HG03521 (cell line): ENCODE data around the gene FAM222B.

Experiments
- ATAC-seq: cut with Tn5 transposase; IDR thresholded peaks from one replicate; pipeline ENCODE4 v1.9.1; 2021; ENCODE audit warnings: mild to moderate bottlenecking, moderate library complexity; ENCODE audit not compliant: unreplicated experiment

The FAM222B gene

DNA sequence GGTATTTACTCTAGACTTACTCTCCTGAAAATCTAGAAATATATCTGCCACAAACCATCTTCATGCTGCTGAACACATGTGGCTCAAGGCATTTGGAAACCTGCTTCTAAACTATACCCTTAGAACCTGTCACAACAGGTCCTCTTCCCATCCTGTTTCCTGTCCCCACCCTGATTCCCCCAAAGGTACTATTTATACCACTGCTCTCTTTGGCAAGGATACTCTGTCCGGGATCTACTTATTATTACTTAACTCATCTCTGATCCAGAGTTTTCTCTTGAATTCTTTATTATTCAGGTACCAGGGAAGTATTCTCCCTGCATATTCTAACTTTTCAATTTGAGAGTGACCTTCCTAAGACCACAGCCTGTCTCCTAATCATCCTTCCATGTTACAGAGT is 65.4 kb downstream of the FAM222B start:
- no peak for ATAC-seq

DNA sequence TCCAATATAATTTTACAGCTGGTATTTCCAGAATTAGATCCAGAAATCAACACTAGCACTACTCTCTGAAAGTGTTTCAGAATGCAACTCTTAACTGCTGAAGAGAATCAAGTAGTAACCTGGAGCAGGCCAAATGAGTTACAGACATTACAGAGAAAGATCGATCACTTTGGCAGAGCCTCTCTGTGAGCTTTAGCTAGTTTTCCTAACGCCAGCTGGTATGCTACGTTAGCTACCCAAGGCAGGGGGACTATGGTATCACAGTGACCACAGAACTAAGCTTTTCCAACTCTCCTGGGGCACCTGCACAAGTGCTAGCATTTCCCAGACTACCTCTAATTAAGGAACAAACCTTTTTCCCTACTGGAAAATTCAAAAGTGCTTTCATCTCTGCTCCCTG is 68.4 kb downstream of the FAM222B start:
- no peak for ATAC-seq

DNA sequence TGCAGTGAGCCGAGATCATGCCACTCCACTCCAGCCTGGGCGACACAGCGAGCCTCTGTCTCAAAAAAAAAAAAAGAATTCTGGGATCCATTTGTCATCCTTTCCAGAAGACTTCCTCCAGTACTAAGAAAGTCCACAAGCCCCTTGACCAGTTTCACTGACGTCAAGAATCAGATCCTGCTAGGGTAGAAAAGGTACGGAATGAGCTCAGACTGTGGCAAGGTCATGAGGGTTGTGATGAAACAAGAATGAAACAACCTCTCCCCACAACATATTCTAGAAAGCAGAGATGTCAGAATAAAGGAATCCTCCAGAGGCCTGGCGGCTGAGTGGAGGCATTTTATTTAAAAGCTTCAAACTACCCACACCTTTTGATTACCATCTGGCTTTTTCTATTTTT is 68.9 kb downstream of the FAM222B start:
- no peak for ATAC-seq

DNA sequence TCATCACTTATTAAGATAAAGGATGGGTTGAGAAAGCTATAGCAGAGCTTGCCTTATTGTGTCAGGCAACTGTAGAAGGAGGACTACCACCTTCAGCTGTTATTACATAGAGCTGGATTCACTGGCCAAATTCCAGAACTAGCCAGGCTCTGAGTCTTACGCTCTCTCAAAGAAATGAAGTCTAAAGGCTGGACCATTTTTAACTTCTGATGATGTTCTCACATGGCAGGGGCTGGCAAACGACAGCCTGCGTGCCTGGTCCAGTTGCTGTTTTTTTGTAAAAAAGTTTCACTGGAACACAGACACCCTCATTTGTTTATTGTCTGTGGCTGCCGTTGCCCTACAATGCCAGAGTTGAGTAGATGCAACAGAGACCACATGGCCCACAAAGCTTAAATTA is 77.6 kb downstream of the FAM222B start:
- ATAC-seq: no peak

DNA sequence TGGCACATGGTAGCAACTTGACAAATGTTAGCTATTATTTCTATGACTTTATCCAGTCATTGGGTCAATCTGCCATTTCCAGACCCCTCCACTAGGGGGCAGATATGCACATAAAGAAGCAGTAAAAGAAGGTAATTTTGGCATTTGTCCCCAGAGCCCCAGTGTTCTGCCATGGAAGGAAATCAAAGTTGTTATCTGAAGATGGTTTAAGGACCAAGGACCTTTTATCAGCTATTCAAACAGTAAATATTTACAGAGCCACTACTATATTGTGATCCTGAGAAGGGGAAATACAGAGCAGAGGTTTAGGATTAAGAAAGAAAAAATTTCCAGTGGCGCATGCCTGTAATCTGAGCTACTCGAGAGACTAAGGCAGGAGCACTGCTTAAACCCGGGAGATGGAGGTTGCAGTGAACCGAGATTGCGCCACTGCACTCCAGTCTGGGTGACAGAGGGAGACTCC is 78.8 kb downstream of the FAM222B start:
- ATAC-seq: no peak

DNA sequence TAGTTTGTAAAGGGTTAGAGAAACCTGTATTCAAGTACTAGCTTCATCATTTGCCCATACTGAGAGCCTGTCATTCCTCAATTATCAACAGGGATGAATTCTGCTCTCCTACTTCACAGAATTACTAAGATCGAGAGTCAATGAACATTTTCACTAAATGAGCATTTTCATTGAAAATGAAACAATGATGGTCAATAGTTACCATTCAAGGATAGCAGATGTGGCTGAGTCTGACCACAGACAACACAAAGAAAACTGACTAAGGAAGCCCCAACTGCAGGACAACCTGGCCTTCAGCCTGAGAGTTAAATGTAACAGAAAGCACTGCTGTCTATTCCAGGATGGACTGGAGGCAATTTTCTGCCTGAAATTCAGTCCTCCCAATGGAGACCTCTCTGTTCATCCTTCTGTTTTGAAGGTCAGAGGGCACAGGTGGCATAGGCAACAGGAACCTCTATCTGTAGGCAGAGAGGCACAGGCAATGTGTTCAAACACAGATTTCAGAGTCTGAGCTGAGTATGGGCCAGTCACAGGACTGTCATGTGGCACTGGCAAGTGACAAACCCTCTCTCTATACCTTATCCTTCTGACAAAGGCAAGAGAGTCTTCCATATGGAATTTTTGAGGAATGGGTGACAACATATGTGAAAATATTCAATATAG is 79.3 kb downstream of the FAM222B start:
- ATAC-seq: no peak

DNA sequence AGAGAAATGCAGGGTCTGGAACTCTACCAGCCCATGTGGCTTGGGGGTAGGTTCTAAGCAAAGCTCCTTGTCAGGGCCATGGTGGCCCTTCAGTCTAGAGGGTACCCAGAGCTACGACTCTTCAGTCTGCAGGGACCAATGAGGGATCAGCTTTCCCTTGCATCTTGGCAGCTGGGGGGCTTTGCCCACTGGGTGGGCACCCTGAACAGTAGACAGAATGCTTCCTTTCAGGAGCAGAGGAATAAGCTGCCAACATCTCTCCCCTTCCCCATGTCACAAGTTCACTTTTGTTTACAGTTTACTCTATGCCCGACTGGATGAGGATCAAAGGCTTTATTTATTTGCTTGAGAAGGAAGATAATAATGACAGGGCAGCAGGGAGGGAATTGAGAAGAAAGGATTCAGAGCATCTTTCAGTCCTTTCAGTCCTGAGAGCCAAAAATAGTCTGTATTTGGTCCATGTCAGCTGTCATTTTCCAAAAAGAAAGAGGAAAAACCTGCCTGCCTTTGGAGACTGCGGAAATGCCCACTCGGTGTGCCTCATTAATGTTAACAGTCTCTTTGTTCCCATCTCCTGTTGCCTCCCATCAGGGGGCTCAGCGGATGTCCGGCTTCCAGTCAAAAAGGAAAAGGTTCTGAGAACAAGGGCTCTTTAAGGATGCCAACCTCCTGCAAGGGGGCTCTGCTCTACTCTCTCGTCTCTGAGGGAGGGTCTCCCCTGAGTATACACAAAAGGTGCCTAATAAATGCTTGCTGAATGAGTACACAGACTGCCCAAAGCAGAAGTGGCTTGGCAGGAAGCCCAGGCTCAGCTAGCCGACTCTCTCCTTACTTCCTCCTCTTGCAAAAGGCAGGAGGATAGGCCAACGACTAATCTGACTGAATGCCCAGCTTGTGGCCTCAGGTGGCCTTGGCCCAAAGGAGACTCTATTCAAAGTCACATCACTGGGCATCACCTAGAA is 81.7 kb downstream of the FAM222B start:
- ATAC-seq: no peak

DNA sequence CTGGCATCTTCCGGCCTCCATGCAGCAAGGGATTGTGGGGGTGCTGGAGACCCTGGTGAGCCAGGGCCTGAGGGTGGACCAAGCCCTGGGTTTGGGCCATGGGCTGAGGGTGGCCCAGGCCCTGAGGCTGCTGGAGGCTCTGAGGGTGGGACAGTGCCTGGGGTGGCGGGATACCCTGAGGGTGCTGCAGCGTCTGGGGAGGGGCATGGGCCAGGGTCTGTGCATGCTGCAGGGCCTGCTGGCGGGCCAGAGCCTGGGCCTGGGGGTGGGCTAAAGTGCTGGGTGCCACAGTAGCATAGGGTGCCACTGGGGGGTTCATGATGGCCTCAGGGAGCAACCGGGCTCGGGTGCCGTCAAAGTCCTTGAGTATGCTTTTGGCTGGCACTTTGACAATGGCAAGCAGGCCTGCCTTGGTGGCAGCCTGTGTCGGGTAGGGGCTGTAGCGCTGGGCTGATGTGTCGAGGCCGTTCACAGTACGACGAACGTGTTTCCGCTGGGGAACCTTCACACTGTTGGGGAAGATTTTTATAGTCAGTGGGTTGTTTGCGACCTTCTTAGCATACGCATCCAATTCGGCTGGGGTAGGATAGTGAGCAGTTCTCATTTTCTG is 83.2 kb downstream of the FAM222B start:
- no peak for ATAC-seq

DNA sequence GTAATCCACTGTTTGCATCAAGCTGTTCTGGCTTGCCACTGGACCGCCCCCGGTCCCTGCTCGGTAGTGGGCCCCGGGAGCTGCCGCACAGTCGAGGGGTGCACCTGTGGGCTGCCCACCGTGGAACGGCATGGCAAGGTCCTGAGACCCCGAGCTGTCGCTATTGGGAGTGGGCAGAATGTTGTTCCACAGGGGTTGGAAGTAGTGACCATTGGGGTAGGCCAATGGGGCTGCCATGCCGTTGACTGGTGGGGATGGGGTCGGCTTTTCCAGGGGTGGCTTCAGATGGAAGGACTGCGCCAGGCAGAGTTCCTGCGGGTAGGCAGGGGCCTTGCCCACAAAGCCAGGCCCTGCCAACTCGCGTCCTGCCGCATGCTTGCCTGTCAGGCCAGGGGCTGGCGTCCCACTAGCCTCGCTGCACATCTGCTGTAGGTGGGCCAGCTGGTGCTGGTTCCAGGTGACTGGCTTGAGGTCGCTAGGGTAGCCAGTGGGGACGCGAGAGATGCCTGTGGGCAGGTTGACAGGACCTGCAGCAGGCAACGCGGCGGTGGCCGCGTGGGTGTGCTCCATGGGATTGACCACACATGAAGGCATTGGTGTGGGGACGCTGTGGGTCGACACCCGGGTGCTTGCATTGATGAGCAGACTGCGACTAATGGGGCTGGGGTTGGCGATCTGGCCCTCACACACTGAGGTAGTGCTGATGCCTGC is 84.0 kb downstream of the FAM222B start:
- no peak for ATAC-seq

DNA sequence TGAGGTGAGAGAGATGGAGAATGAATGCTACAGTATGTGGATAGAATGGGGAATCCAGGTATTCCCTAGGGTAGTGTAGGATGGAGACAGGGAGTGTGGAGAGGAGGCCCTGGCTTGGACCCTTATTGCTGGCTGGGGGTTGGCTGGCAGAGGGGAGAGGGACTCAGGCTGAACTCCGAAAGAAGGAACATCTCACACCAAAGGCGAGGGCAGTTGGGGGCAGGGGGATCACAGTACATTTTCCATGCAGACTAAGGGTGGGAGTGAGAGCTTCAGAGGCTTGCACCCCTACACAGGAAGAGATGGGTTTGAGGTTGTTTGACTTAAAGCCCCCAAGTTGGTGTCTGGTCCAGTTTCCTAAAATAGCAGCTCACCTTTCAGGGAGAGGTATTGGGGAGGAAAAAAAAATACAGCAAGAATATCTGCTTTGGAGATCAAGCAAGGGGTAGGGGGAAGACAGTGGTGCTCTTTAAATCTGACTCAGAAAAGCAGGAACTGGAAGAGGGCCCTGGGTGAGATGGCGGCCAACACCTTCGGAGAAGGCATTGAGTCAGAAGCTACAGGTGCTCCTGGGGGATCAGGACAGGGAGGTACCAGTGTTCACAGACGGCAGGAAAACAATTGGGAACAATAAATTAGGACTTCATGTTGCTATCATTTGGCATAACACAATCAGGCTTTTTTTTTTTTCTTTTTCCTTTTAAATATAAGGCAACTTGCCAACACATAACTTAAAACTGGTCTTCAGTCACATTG is 86.4 kb downstream of the FAM222B start:
- no peak for ATAC-seq

DNA sequence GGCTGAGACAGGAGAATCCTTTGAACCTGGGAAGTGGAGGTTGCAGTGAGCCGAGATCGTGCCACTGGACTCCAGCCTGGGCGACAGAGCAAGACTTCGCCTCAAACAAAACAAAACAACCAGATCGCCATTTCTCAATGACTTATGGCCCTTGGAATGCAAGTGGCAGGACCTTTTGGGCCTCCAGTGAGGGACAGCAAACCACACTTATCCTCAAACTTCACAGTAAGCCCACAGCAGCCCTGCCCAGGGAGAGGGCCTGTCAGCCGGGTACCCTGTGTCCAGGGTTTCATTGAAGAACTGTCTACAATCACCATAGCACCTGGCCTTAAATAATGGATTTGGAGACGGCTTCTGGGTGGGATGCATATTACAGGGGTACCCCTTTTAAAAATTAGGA is 87.1 kb downstream of the FAM222B start:
- no peak for ATAC-seq

DNA sequence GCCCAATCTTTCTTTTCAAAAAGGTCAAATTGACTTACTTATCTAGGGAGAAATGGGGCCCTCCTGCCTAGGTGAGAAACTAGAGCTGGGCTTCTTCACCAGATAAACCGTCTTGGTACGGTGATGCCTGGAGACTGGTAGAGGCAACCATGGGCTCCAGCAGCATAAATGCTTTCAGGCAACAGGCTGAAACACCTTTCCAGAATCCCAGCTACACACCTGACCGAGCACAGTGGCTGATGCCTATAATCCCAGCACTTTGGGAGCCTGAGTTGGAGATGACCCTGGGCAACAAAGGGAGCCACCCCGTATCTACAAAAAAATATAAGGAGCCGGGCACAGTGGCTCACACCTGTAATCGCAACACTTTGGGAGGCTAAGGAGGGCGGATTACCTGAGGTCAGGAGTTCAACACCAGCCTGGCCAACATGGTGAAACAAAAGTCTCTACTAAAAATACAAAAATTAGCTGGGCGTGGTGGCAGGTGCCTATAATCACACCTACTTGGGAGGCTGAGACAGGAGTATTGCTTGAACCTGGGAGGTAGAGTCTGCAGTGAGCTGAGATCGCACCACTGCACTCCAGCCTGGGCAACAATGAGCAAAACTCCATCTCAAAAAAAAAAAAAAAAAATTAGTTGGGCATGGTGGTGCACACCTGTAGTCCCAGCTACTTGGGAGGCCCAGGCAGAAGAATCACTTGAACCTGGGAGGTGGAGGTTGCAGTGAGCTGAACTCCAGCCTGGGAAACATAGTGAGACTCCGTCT is 90.8 kb downstream of the FAM222B start:
- no peak for ATAC-seq

DNA sequence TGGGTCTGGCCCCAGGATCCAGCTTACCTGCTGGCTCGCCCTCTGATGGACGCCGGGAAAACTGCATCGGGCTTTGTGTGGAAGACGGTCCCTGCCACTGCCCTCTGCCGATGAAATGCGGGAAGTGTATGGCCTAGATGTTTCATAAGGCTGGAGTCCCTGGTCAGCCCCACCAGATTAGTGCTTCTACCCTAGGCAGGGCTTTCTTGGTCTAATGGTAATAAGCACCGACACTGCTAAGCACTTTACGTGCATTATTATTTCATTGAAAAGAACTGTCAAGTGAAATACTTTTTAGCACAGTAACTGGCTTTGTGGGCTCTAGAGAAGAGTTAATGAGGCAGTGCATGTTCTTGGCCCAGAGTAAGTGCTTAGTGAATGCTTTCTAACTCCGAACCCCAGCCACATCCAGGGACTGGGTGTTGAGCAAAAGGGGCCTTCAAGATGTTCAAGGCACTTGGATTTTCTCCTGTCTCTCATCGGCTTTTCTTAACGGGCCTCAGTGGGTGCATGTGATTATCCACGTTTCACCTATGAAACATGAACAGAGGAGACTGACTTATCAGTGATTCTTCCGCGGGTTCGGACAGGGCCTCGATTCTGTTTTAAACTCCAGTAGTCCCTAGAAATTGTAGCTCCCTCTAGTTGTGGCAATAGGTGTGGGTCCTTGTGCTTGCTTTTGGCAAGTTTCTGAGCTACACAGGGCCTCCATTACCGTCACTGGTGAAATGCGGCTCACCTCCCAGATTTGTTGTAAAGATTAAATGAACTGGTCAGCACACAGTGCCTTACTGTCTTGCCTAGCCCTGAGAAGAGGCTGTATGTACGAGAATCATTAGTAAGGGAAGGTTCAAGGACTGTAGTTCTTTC is 92.2 kb downstream of the FAM222B start:
- peak; percentile 77 for ATAC-seq

DNA sequence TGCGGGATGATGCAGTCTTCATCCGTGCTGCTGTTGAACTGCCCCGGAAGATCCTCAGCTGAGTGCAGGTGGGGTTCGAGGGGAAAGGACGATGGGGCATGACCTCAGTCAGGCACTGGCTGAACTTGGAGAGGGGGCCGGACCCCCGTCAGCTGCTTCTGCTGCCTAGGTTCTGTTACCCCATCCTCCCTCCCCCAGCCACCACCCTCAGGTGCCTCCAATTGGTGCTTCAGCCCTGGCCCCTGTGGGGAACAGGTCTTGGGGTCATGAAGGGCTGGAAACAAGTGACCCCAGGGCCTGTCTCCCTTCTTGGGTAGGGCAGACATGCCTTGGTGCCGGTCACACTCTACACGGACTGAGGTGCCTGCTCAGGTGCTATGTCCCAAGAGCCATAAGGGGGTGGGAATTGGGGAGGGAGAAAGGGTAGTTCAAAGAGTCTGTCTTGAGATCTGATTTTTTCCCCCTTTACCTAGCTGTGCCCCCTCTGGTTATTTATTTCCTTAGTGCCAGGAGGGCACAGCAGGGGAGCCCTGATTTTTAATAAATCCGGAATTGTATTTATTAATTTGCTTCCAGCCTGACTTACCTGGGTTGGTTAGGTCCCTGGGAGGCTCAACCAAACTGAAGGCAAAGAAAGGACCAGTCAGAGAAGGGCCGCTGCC is 92.9 kb downstream of the FAM222B start:
- no peak for ATAC-seq

DNA sequence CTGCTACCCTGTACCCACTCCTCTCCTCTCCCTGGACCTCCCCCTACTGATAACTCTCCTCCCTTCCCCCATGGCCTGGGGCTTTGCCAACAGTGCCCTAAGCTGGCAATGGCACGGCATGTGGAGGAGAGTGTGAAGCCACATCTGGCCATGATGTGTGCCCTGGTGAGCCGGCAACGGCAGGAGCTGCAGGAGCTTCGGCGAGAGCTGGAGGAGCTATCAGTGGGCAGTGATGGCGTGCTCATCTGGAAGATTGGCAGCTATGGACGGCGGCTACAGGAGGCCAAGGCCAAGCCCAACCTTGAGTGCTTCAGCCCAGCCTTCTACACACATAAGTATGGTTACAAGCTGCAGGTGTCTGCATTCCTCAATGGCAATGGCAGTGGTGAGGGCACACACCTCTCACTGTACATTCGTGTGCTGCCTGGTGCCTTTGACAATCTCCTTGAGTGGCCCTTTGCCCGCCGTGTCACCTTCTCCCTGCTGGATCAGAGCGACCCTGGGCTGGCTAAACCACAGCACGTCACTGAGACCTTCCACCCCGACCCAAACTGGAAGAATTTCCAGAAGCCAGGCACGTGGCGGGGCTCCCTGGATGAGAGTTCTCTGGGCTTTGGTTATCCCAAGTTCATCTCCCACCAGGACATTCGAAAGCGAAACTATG is 93.6 kb downstream of the FAM222B start:
- ATAC-seq: no peak

DNA sequence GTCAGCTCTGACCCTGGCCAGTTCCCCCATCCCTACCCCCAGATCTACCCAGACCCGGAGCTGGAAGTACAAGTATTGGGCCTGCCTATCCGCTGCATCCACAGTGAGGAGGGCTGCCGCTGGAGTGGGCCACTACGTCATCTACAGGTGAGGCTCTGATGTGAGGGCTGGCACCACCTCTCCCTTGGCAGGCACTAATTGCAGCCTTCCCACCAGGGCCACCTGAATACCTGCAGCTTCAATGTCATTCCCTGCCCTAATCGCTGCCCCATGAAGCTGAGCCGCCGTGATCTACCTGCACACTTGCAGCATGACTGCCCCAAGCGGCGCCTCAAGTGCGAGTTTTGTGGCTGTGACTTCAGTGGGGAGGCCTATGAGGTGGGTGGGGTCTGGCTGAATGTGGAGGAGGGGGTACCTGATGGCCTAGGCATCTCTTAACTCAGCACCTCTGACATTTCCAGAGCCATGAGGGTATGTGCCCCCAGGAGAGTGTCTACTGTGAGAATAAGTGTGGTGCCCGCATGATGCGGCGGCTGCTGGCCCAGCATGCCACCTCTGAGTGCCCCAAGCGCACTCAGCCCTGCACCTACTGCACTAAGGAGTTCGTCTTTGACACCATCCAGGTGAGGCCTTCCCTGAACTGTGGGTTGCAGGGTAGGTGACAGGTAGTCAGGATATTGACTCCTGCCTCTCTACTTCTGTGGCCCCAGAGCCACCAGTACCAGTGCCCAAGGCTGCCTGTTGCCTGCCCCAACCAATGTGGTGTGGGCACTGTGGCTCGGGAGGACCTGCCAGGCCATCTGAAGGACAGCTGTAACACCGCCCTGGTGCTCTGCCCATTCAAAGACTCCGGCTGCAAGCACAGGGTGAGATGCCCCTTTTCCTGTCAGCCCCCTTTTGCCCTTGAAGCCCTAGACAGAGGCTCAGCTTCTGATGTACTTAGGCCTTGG is 94.5 kb downstream of the FAM222B start:
- no peak for ATAC-seq
